Osteoblast (primary cell): ENCODE measurements around the gene SLC25A22. TPM values are rescaled to one million over a fixed set of nuclear protein-coding genes. Genes with fewer than 3 reads are reported as not detected.

Experiments used
- small RNA-seq: library from RNA; depleted of rRNA; stranded (forward); fragments of <200 nt; gene quantifications from one replicate; pipeline ENCODE3, GENCODE V24; 2012
- total RNA-seq: library from RNA; depleted of rRNA; stranded (reverse); fragments of >200 nt; gene quantifications from 2 replicates; pipeline ENCODE4 v1.2.3, GENCODE V29; 2012

SLC25A22 gene
- total RNA-seq, 1 donor: 9.0 TPM

Small RNA genes lying within 50 kb of the gene (small RNA-seq; reads per million reads assigned to genes)
- not detected for gene SNORA52

Other genes starting within 250 kb of the SLC25A22 start
- gene LMNTD2, start 237.5 kb downstream of the SLC25A22 start, total RNA-seq: 0.29 and 0.36 TPM in 2 replicates
- gene RASSF7, start 237.3 kb downstream of the SLC25A22 start, total RNA-seq: 2.4 and 6.2 TPM in 2 replicates
- 23.9 and 27.5 TPM in 2 replicates for gene PHRF1, start 221.8 kb downstream of the SLC25A22 start, total RNA-seq
- gene IRF7, start 182.3 kb downstream of the SLC25A22 start, total RNA-seq: 11.5 and 21.4 TPM in 2 replicates
- not detected in 2 replicates for gene CDHR5, start 173.3 kb downstream of the SLC25A22 start, total RNA-seq
- gene SCT, start 171.1 kb downstream of the SLC25A22 start, total RNA-seq: not detected in 2 replicates
- under 0.01 TPM in 1 of 2 replicates, not detected in the other for gene DRD4, start 161.0 kb downstream of the SLC25A22 start, total RNA-seq
- gene DEAF1, start 103.1 kb downstream of the SLC25A22 start, total RNA-seq: 38.0 and 44.2 TPM in 2 replicates
- gene TMEM80, start 102.5 kb downstream of the SLC25A22 start, total RNA-seq: 17.4 and 21.2 TPM in 2 replicates
- gene EPS8L2, start 92.0 kb downstream of the SLC25A22 start, total RNA-seq: 29.7 and 30.1 TPM in 2 replicates
- gene TALDO1, start 50.8 kb downstream of the SLC25A22 start, total RNA-seq: 204 TPM in 2 replicates
- 31.5 and 37.3 TPM in 2 replicates for gene GATD1, start 20.8 kb downstream of the SLC25A22 start, total RNA-seq
- gene CEND1, start 8.2 kb downstream of the SLC25A22 start, total RNA-seq: not detected in 2 replicates
- 5.9 and 6.5 TPM in 2 replicates for gene PIDD1, start 7.0 kb upstream of the SLC25A22 start, total RNA-seq
- 227 and 386 TPM in 2 replicates for gene RPLP2, start 11.7 kb upstream of the SLC25A22 start, total RNA-seq
- gene PNPLA2, start 20.6 kb upstream of the SLC25A22 start, total RNA-seq: 32.1 and 32.6 TPM in 2 replicates
- gene CRACR2B, start 29.6 kb upstream of the SLC25A22 start, total RNA-seq: 0.59 and 0.72 TPM in 2 replicates
- 366 and 416 TPM in 2 replicates for gene CD151, start 34.7 kb upstream of the SLC25A22 start, total RNA-seq
- 47.4 and 60.8 TPM in 2 replicates for gene POLR2L, start 44.2 kb upstream of the SLC25A22 start, total RNA-seq
- 168 and 186 TPM in 2 replicates for gene TSPAN4, start 44.6 kb upstream of the SLC25A22 start, total RNA-seq
- 43.9 and 48.9 TPM in 2 replicates for gene CHID1, start 112.5 kb upstream of the SLC25A22 start, total RNA-seq
- gene AP2A2, start 127.6 kb upstream of the SLC25A22 start, total RNA-seq: 48.0 and 50.7 TPM in 2 replicates
- not detected in 2 replicates for gene MUC6, start 238.4 kb upstream of the SLC25A22 start, total RNA-seq